AG10803 (cell line): ENCODE measurements around the gene MTA3.

Source experiments
- DNase-seq: peaks from one replicate; pipeline ENCODE4 v3.0.0; 2010; ENCODE audit warnings: low read depth
- H3K4me3 ChIP-seq: 2 replicates; pipeline ENCODE4 v1.5.1; 2011; ENCODE audit warnings: mild to moderate bottlenecking, low read length, control low read depth
- CTCF ChIP-seq: conservative IDR thresholded peaks from 2 replicates; pipeline ENCODE4 v1.5.1; 2011; ENCODE audit warnings: mild to moderate bottlenecking, low read length, control low read depth, inconsistent platforms

MTA3 gene

GRCh38 chr2:42693688-42694479, 125.5 kb downstream of the MTA3 start:
- no peak for DNase-seq
- TF ChIP-seq CTCF: no peak
- H3K4me3 ChIP-seq: no peak overlapping the region

GRCh38 chr2:42696987-42697386, 128.6 kb downstream of the MTA3 start:
- no peak overlapping the region for H3K4me3 ChIP-seq
- DNase-seq: no peak
- no peak for TF ChIP-seq CTCF

- TF ChIP-seq CTCF: no peak
- no peak for DNase-seq
- no peak overlapping the region for H3K4me3 ChIP-seq
These were observed 130.5 kb downstream of the MTA3 start for GRCh38 chr2:42698940-42699339.

- TF ChIP-seq CTCF: no peak
- peak; percentile 9 for DNase-seq
- no peak overlapping the region for H3K4me3 ChIP-seq
These were observed 138.4 kb downstream of the MTA3 start for GRCh38 chr2:42706836-42707235.

- DNase-seq: no peak
- no peak for TF ChIP-seq CTCF
- H3K4me3 ChIP-seq: no peak overlapping the region
These were observed 139.7 kb downstream of the MTA3 start for GRCh38 chr2:42708179-42708578.

GRCh38 chr2:42711896-42712295, 143.5 kb downstream of the MTA3 start:
- no peak for DNase-seq
- no peak for TF ChIP-seq CTCF
- H3K4me3 ChIP-seq: no peak overlapping the region

- DNase-seq: no peak
- no peak for TF ChIP-seq CTCF
- H3K4me3 ChIP-seq: no peak overlapping the region
These were observed 144.5 kb downstream of the MTA3 start for GRCh38 chr2:42712934-42713333.
